GM10847 (cell line): ENCODE data around the gene SNW1.

Experiments used
- POLR2A ChIP-seq: IDR thresholded peaks from 2 replicates; pipeline ENCODE4 v1.6.1; 2011; ENCODE audit not compliant: insufficient read length; ENCODE audit errors: extremely low read depth

SNW1 gene

DNA sequence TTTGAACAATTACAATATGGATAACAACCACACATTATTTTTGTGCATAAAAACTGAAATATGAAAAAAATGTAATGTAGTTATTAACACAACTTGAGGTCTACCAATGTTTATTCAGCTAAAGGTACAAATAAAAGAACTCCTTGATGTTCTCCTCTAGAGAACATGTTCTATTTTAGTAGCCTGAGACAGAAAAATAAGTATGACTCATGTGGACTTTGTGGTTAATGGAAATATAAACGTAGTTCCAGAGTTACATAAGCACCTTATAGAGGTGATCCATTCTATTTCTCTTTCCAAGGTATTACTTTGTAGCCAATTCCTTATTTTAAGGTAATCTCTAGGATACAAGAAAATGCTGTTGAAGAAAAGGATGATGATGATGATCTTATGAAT lies 78.8 kb downstream of the SNW1 start:
- TF ChIP-seq POLR2A = no peak

GRCh38 chr14:77681196-77682157 lies 79.5 kb downstream of the SNW1 start:
- TF ChIP-seq POLR2A = no peak

GRCh38 chr14:77674931-77675330 lies 86.0 kb downstream of the SNW1 start:
- TF ChIP-seq POLR2A = no peak

DNA sequence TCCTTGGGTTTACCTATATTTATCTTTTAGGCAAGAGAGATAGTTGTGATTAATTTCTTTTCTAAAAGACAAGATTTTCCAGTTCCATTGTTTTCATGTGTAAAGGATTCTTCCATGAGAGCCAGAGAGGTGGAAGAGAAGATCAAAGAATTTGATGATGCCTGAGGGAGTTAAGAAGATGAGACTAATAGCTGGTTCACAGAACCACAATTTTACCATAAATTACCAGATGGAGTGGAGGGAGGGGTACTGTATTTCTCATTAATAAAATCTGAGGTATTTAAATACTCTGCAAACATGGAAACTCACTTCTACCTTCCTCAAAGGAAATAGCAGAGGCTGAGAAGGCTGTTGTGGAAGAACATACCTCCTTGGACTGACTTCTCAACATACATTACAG lies 87.8 kb downstream of the SNW1 start:
- TF ChIP-seq POLR2A = no peak
